Measurements from ENCODE around the gene UTS2B. TPM values are rescaled to one million over a fixed set of nuclear protein-coding genes. Genes with fewer than 3 reads are reported as not detected.
A peak's percentile ranks its signal among the peaks of the same experiment; 100 is the strongest.

The UTS2B gene
- total RNA-seq, 4 donors from 2014 or later = 0.27 to 3.4 (median 2.2) TPM; not detected in 1

GRCh38 chr3:191336833-191337232, 6.5 kb upstream of the UTS2B start:
- H3K9me3 ChIP-seq = no peaks in the 10 kb centered on the region
- no peak overlapping the region for H3K4me3 ChIP-seq
- TF ChIP-seq EP300 (IDR thresholded peaks at IDR 0.05; ENCODE audit: low read depth) (no peak), CTCF (IDR thresholded peaks at IDR 0.05) (no peak), POLR2A (IDR thresholded peaks at IDR 0.05) (no peak), POLR2AphosphoS5 (IDR thresholded peaks at IDR 0.05) (no peak)
- WGBS, 2 donors (ENCODE audit: low coverage in 1 of 2) = 67 to 84% methylated on average over 2 of the region's 2 CpGs
- no peak for DNase-seq
- no peaks in the 10 kb centered on the region for H3K36me3 ChIP-seq
- H3K27me3 ChIP-seq = no peaks in the 10 kb centered on the region
- no peak overlapping the region for H3K27ac ChIP-seq
- intact Hi-C loops (cut with DNase I; ENCODE audit: low total_unique reads) (no loop called here), in situ Hi-C loops (cut with MboI; ENCODE audit: low pct_ligation_motif_present in 1 of 4, low pct_unique_long_range_greater_than_20kb in 1 of 4, low sequenced_read_pairs in 3 of 4) (no loop called here)
- H3K4me1 ChIP-seq = peaks cover 3 to 76% (median 27%) of the 10 kb centered on the region in 4 donors

- Histone ChIP-seq H3K4me3 (no peak overlapping the region), H3K4me1 (peaks cover 0 to 75% (median 33%) of the 10 kb centered on the region in 4 donors), H3K36me3 (no peaks in the 10 kb centered on the region), H3K27me3 (no peaks in the 10 kb centered on the region), H3K9me3 (no peaks in the 10 kb centered on the region), H3K27ac (no peak overlapping the region)
- in situ Hi-C loops (cut with MboI; ENCODE audit: low pct_ligation_motif_present in 1 of 4, low pct_unique_long_range_greater_than_20kb in 1 of 4, low sequenced_read_pairs in 3 of 4) = no loop called here
- intact Hi-C loops (cut with DNase I; ENCODE audit: low total_unique reads) = no loop called here
- TF ChIP-seq POLR2AphosphoS5 (IDR thresholded peaks at IDR 0.05) = no peak
- no peak for TF ChIP-seq EP300 (IDR thresholded peaks at IDR 0.05; ENCODE audit: low read depth)
- no peak for TF ChIP-seq POLR2A (IDR thresholded peaks at IDR 0.05)
- TF ChIP-seq CTCF (IDR thresholded peaks at IDR 0.05) = no peak
- DNase-seq = no peak
- WGBS, 2 donors (ENCODE audit: low coverage in 1 of 2) = 68 to 75% methylated on average over 4 of the region's 4 CpGs
These were observed 4.1 kb upstream of the UTS2B start for GRCh38 chr3:191334346-191334893.

GRCh38 chr3:191333298-191333880, 3.1 kb upstream of the UTS2B start:
- TF ChIP-seq POLR2A (IDR thresholded peaks at IDR 0.05) (no peak), POLR2AphosphoS5 (IDR thresholded peaks at IDR 0.05) (no peak), EP300 (IDR thresholded peaks at IDR 0.05; ENCODE audit: low read depth) (no peak), CTCF (IDR thresholded peaks at IDR 0.05) (no peak)
- WGBS, 2 donors (ENCODE audit: low coverage in 1 of 2) = 81 to 84% methylated on average over 3 of the region's 3 CpGs
- Histone ChIP-seq H3K27me3 (no peaks in the 10 kb centered on the region), H3K4me3 (no peak overlapping the region), H3K9me3 (no peaks in the 10 kb centered on the region), H3K36me3 (no peaks in the 10 kb centered on the region), H3K27ac (no peak overlapping the region), H3K4me1 (peaks cover 0 to 65% (median 31%) of the 10 kb centered on the region in 4 donors)
- DNase-seq = no peak
- intact Hi-C loops (cut with DNase I; ENCODE audit: low total_unique reads) (no loop called here), in situ Hi-C loops (cut with MboI; ENCODE audit: low pct_ligation_motif_present in 1 of 4, low pct_unique_long_range_greater_than_20kb in 1 of 4, low sequenced_read_pairs in 3 of 4) (no loop called here)

GRCh38 chr3:191331388-191331787, 1.1 kb upstream of the UTS2B start:
- in situ Hi-C loops (cut with MboI; ENCODE audit: low pct_ligation_motif_present in 1 of 4, low pct_unique_long_range_greater_than_20kb in 1 of 4, low sequenced_read_pairs in 3 of 4) (no loop called here), intact Hi-C loops (cut with DNase I; ENCODE audit: low total_unique reads) (no loop called here)
- Histone ChIP-seq H3K4me3 (peak overlapping the region in 2 of 4 donors; percentile 87 to 98), H3K9me3 (no peaks in the 10 kb centered on the region), H3K27me3 (no peaks in the 10 kb centered on the region), H3K27ac (peak overlapping the region; percentile 92 to 98 (median 96)), H3K4me1 (peaks cover 0 to 48% (median 25%) of the 10 kb centered on the region in 4 donors), H3K36me3 (no peaks in the 10 kb centered on the region)
- no peak for DNase-seq
- no peak for TF ChIP-seq EP300 (IDR thresholded peaks at IDR 0.05; ENCODE audit: low read depth)
- no peak for TF ChIP-seq CTCF (IDR thresholded peaks at IDR 0.05)
- no peak for TF ChIP-seq POLR2A (IDR thresholded peaks at IDR 0.05)
- 67 to 71% methylated on average over 3 of the region's 3 CpGs for WGBS, 2 donors (ENCODE audit: low coverage in 1 of 2)

Data from transverse colon (tissue), 4 donors.